IPS DF 19.7 (cell line): Measurements from ENCODE around the gene COL19A1.
"Not testable (repeated sequence)": the region's sequence is repeated elsewhere in the genome, so short reads cannot be mapped to it uniquely, and the experiment has no call there.

ENCODE experiments used
- DNase-seq: peaks from one replicate; pipeline ENCODE4 v3.0.0-alpha.2; 2013; ENCODE audit warnings: low read depth, low spot score

COL19A1 gene

DNA sequence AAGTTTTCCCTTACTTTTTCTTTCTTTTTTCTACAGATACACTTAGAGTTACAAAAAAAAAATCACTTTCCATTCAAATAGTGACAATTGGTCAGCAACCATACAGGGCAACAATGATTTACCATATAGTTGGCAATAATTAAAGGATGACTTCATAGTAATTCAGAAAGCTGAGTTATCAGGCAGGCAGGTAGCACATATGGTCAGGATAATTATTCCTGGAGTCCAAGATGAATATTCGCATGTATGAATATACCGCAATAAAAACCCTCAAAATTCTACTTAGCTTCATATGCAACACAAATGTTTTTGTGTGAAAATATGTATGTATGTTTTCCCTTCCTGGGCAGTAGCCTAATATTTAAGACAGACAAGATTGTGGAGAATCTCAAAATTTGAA is 34.5 kb downstream of the COL19A1 start:
- DNase-seq: no peak

DNA sequence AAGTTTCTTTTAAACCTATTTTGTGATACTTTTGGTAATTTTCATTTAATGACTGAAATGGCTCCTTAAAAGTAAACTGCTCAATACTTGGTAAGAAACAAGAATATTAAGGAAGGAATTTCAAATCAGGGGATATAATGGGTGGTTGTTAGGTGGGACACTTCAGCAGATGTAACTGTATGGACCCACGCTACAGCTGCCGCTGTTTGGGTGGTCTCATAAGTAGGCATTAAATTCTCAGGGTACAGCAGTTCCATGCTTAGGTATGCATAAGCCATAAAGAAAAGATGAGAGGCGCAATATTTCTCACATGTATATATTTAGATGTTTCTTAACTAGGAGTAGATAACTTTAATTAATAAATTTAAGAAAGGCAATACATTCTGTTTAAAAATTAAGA is 35.0 kb downstream of the COL19A1 start:
- no peak for DNase-seq

DNA sequence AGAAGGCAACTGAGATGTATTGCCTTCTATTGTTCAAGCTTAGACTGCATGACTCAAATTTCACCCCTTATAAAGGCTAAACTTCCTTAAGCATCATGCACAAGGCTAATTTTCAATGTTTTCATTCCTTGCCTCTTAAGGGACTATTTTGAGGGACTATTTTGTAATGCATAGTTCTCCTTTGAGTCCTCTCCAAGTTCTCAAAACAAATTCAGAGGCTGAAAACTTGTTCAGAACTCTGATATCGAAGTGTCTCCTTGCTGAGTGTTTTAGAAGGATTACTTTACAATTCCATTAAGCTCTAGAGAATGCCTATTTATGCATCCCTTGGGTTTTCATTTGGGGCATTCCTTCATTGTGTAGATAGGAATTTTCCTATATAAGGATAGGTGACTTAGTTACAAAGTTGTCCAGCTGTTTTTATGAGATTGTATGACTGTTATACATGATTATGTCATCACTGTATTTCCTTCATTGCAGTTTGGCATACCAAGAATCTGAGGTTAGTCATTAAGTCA is 41.7 kb downstream of the COL19A1 start:
- no peak for DNase-seq

DNA sequence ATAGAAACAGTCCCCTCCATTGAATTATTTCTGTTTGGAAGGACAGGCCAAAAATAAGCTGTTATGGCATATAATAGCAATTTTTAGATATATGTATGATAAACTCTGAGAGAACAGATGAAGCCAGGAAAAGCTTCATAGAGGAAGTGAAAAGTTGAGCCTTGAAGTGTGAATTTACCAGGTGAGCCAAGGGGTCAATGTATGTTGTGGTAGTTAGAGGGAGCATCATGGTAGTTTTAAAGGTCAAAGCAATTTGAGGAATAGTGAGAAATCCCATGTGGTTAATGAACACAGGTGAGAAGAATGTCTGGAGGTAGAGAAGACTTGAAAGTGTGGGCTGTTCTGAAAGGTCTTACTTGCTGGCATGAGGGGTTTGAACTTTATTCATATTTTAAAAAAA is 47.0 kb downstream of the COL19A1 start:
- DNase-seq: no peak

DNA sequence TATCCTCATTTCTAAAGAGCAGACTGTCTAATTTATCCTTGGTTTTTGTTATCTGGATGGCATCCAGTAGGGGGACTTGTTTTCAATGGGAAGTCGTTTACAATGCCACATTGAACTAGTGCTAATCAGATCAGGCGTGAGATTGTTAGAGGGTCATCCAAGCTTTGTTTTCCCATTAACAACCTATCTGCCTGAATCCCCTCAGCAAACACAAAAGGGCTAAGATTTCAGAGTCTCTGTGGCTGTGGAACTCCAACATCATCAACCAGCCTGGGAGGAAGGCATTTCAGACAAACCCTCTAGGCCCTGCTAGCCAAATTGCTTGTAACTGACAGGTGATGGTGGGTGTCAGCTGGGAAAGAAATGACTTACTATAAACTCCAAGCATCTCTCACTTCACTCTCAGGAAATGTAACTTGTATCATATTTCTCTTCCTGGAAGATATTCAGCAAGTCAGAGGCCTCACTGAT is 47.7 kb downstream of the COL19A1 start:
- no peak for DNase-seq

DNA sequence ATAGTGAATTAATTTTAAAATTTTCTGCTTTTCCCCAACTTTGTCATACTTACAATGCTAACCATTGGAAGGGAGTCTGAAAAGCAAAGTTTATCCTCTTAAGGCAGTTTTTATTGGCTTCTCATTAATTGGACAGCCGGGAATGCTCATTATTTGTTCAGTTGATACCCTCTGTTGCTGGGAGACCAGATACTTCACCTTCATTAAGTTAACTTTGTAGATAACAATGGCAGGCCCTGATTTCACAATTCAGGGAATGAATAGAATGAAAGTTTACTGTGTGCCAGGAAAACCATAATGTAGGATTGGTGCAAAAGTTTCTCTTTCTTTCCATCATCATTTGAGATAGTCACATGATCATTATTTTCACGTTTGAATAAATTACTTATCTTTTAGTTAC is 49.0 kb downstream of the COL19A1 start:
- DNase-seq: no peak

DNA sequence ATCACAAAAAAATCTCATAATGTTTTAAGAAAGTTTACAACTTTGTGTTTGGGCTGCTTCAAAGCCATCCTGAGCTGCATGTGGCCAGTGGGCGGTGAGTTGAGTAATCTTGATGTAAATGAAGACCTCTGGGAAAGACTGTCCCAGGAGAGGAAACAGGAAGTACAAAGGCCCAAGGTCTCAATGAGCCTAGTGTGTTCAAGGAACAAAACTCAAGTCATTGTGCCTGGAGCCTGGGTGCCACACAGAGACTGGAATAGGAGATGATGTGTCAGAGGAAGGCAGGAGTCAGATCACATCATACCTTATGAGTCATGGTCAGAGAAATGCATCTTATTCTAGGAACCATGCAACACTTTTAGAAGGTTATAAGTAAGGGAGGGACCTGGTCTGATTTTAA is 51.5 kb downstream of the COL19A1 start:
- no peak for DNase-seq

DNA sequence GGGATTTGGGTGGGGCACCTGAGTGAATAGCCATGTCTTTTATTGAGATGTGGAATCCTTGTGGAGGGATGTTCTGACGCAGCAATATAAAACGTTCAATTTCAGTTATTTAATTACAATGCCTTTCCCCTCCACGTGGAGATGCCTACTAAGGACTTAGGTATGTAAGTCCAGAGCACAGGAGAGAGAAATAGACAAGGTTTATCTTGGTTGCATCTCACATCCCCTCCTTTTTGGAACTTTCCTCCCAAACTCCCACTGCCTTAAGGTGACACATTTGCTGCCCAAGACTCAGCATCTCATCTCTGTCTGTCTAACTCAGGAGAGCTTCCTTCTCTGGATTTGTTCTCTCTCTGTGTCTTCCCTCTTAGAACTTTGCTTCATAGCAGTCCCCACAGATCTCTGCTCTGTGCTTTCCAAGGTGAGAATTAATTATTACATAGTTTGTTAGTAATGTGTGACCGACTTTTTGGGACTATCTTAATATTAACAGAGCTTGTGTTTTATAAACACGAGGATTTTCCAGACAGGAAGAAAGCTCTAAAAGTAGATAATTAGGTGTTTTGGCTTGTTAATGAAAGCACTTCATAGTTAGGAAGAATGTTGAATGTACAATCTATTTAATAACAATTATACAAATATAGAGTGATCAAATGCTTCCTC is 52.6 kb downstream of the COL19A1 start:
- no peak for DNase-seq

DNA sequence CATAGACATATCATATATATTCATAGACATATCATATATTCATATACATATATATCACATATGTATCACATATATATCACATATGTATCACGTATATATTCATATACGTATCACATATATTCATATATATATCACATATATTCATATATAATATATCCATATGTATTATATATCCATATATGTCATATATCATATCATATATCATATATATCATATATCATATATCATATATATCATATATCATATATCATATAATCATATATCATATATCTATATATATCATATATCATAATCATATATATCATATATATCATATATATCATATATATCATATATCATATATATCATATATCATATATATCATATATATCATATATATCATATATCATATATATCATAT is 54.7 kb downstream of the COL19A1 start:
- not testable (repeated sequence) for DNase-seq

DNA sequence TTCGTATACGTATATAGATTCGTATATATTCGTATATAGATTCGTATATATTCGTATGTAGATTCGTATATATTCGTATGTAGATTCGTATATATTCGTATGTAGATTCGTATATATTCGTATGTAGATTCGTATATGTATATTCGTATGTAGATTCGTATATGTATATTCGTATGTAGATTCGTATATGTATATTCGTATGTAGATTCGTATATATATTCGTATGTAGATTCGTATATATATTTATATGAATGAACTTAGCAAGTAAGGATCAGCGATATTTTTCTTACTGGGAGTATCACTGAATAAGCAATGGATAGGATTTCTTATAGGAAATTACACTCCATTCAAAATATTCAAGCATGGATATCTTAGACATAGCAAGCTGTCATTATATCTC is 55.3 kb downstream of the COL19A1 start:
- DNase-seq: not testable (repeated sequence)

DNA sequence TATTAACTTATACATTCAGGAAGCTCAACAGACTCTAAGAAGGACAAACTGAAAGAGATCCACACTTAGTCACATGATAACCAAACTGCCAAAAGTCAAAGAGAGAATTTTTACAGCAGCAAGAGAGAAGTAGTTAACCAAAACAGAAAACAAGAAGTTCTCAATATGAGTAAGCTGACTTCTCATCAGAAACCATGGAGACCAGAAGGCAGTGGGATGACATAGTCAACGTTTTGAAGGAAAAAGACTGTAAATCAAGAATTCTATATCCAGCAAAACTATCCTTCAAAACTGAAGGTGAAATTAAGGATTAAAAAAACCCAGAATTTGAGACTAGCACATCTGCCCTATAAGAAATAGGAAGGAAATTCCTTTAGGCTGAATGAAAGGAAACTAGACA is 60.4 kb downstream of the COL19A1 start:
- no peak for DNase-seq

DNA sequence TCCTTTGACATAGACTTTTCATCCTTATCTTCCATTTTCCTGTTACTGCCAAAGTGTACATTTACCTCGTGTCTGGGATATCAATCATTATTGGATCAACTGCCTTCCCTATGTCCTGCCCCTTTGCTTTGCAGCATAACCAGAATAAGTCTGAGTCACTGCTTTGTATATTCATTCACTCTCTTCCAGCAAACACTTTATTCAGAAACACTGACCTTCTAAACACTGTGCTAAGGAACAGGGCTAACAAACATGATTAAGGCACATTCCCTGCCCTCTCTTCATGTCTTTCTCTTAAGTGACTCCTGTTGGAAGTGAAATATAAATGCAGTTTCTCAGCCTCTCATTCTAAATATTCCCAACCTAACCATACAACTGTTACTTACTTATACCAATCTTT is 66.9 kb downstream of the COL19A1 start:
- no peak for DNase-seq

DNA sequence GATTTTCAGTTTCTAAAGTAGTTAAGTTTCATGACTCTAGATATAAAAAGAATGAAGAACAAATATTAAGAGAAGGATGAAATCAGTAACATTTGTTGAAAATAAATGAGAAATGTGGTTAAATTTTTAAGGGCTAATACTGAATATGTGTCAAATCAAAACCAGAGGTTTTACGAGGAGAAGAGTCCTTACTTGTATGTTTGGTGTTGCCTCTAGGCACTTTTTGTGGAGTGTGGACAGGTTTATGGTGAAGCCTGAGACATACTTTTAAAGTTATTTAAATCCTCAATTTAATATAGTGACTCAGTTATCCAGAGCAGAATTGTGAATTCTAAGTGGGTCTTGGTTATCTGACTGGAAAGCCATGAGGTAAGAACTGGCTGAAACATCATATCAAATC is 68.7 kb downstream of the COL19A1 start:
- DNase-seq: no peak

DNA sequence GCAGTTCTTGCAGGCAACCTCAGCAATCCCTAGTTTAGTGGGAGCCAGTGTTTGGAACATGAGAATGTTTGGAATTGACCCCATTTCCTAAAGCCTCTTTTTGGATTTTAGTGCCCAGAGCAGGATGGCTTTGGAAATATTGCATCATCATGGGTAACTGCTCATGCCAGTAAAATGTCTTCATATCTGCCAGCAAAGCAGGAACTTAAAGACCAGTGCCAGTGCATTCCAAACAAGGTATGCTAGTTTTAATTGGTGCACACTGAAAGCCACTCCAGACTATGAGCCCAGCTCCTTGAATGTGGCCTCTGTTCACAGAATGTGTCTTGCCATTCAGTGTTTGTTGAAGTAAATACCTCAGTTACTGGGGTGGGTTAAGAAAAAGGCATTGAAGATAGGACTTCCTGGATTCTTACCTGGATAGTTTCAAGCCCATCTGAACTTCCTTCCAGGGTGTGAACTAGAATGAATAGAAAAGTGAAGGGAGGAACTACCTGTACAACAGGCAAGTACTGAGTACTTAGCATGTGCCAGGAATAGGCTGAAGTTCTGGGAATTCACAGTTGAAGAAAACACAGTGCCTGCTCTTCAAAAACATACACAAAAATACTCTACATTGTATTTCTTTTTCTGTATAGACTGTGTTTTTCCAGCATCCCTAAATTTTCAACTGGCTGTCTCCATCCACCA is 70.5 kb downstream of the COL19A1 start:
- DNase-seq: no peak

DNA sequence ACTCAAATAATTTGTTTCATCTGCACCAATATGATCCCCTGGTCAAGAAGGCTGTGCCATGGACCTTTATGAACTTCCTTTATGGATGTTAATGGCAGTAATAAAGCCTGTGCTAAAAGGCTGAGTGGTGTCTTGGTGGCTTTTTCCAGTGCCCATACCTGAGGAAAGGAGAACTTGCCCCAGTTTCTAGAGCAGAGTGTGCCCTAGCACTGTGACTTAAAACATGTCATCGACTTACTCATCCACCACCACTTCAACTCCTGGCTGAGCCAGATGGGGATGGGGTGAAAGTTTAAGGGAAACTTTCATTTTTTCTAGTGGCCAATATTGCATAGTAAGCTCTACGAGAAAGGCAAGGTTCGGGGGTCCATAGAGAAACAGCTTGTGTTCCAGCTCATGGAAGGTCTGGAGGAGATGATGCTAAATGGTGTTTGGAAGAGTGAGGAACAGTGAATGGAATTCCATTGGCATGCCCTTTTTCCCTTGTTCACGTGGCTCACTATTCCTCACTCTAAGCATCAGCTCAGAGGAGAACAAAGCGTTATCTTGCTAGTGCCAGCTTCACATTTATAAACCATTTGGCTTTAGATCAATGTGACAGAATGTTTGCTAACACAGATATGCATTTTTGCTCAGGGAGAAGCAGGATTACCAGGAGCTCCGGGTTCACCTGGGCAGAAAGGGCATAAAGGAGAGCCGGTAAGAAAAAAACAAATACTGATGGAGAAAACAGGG is 71.2 kb downstream of the COL19A1 start:
- no peak for DNase-seq

DNA sequence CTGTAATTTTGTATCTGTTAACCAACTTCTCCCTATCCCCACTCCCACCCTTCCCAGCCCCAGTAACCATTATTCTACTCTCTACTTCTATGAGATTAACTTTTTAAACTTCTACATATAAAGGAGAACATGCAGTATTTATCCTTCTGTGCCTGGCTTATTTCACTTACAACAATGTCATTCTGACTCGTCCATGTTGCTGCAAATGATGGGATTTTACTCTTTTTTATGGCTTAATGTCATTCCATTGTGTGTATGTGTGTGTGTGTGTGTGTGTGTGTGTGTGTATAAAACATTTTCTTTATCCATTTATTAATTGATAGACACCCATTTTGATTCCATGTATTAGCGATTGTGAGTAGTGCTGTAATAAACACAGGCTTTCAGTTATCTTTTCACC is 76.1 kb downstream of the COL19A1 start:
- no peak for DNase-seq

DNA sequence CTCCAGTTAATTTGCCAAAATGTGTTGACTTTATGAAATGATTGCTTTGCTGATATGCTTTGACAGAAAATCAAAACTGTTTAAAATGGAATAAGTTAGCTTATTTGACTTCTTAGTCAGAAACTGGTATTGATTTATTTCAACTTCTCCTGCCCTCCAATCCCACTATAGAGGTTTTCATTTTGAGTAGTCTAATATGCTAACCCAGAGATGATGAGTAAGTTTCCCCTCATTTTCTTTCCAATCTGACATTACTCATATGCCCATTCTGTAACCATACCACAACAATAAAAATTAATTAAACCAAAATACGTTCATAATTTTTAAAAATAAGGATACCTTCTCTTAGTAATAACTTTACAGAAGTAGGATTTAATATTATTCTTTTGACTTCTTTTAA is 78.8 kb downstream of the COL19A1 start:
- no peak for DNase-seq

DNA sequence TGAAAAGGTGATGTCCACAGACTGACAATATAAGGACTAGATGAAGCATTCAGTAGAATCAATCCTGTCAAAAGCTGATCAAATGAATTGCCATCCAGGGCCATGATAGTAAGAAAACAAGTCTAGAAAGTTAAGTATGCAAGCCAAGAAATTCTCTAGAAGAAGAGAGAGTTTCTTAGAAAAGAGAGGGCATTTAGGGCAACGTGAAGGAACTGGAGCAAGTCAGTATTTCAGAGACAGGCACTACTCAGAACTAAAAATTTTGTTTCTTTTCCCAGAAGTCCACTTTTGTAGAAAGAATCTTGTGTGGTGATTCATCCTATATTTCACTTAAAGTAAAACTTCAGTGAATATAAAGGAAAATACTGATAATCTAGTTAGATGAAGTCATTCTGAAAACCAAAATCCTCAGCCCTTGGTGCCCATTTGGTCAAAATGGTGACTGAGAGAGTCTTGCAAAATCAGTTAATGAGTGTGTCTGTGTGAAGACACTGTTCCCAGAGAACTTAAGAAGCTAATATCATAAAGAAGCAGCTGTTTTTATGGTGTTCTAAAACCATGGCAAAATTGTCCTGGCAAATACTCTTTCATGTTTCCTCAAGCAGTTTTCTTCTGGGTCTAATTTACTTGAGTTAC is 82.2 kb downstream of the COL19A1 start:
- no peak for DNase-seq

DNA sequence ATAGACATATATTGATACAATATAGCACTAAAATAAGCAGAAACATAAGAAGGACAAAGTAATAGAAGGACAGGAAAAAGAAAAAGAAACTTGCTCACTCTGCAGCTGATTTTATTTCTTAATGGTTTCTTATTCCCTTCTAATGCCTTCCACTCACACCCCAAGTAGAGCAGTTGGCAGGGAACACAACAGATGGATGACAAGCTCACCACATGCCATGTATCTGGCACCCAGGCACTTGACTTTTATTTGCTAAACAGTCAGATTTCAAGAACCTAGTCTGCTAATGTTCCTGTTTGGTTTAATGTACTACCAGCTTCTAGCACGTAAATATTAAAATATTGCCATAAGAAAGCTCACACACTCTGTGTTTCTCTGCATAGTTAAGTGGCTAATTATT is 87.1 kb downstream of the COL19A1 start:
- no peak for DNase-seq

DNA sequence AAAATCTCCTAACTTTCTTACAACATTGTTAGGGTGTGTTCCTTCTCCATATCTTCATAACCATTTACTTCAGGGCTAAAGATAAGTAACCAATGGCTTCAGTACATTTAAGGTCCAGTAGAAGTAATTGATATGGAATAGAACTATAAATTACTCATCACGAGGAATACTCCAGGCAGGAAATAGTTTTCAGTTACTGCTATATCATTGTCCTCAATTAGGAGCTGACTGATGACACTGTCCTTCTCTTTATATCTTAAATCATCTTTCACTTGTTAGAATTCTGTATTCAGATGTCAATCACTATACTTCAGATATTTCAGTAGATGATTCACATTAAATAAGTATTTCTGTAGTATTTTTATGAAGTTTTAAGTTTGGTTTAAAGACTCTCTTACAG is 88.4 kb downstream of the COL19A1 start:
- DNase-seq: no peak

DNA sequence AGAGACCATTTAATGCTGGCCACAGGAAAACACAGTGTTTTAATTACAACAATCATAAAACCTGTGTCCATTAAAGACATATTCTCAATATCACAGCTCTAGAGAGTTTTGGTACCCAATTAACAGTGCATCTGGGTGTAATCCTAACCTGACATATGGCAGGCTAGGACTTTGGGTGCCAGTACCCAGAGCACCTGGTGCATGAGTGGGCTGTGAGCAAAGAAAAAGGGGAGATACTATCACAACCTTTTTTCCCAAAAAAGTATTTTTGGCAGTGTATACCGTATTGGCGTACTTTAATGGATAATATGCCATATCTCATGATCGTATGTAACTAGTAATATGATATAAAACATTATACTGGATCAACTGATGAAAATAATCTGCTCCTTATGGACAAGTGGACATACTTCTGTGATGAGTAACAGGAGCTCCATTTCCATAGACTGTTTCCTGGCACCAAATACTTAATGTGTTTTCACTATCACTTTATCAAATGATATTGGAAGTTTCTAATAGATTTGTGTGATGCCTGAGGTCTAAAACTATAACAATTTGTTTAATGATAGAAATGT is 91.7 kb downstream of the COL19A1 start:
- no peak for DNase-seq

DNA sequence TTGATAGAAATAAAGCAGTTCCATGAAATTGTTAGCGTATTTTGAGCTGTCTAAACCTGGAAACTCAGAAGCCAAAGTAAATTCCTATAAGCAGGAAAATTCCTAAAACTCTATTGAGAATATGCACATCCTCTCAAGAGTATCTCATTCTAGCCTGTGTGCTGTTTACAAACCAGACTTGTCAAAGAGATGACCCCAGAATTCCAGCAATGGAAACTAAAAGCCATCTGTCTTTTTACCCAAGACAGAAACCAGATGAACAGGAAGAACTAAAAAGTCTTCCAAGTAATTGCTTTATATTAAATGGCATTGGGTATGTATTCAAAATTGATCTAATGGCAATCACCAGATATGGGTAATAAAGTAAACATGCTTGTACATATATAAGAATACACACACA is 92.6 kb downstream of the COL19A1 start:
- DNase-seq: no peak
